GM21526 (cell line): ENCODE data around the gene IL36RN.

Source experiments
- ATAC-seq: cut with Tn5 transposase; IDR thresholded peaks from one replicate; pipeline ENCODE4 v1.9.1; 2021; ENCODE audit warnings: moderate library complexity; ENCODE audit not compliant: unreplicated experiment, low FRiP score

Gene IL36RN

DNA sequence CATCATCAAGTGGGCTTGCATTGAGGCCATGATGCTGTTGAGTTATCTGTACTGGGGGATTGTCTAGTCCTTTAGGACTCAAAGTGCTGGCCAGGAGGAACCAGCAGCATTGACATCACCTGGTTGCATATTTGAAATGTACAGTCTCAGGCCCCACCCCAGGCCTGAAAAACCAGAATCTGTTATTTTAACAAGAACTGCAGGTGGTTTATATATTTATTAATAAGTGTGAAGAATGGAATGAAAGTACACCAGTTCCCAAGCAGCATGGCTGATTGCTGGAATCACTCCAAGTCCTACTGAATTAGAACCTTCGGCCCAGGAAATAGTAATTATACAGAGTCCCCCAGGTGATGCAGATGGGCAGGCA, 11.6 kb downstream of the IL36RN start:
- ATAC-seq, result no peak

DNA sequence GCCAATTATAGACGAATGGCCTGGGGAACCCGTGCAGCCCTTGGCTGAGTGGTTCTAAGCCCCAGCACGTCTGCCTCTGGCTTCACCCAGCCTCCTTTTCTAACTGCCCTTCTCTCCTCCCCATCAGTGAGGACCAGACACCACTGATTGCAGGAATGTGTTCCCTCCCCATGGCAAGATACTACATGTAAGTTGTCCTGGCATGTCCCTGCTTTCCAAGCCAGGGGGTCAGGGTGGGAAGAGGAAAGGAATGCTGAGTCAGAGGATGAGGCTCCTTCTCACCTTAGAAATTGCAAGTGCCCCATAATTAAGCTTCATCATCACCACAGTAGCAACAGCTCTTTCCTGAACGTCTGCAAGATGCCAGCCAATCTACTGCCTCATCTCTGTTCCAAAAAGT, 13.6 kb downstream of the IL36RN start:
- no peak for ATAC-seq

GRCh38 chr2:113073325-113073834, 14.4 kb downstream of the IL36RN start:
- ATAC-seq, result no peak

GRCh38 chr2:113075030-113075429, 16.0 kb downstream of the IL36RN start:
- ATAC-seq, result no peak

GRCh38 chr2:113075600-113075999, 16.6 kb downstream of the IL36RN start:
- no peak for ATAC-seq

GRCh38 chr2:113076954-113077669, 18.1 kb downstream of the IL36RN start:
- no peak for ATAC-seq

DNA sequence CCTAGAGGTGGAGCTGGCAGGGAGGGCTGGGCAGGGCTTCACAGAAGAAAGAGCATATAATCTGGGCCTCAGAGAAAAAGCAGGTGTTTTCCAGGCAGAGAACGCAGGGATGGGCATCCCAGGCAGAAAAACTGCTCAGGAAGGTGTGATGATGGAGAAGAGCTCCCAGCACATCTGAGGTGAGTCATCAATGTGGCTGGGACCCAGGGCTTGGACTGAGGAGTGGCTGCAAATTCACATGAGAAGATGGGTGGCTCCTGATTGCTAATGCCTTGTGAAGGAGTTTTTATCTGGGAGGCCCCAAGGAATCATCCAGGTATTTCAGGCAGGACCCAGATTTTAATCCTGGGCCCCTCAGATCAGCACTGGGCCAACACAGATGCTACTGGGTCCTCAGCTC, 18.9 kb downstream of the IL36RN start:
- no peak for ATAC-seq

DNA sequence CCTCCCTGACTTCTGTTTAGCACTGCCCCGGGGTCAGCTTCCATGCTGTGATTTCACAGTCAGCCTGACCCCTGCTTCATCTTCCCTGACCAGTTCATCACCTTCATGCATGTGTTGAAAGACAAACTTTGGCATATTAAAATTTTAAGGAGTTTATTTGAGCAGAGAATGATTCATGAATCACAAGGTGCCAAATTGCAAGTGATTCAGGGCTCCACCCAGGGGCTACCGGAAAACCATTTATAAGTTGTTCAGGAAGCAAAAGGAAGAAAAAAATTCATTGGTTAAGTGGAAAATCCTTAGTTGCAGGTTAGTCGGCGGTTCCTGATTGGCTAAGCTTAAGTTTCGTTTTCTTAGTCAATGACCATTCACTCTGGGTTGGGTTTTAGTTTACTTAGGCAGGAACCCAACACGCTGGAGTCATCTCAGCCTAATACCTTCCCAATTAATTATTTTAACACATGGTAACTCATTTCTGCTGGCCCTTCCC, 19.4 kb downstream of the IL36RN start:
- ATAC-seq, result no peak

GRCh38 chr2:113079131-113079530, 20.1 kb downstream of the IL36RN start:
- no peak for ATAC-seq

GRCh38 chr2:113080134-113080533, 21.1 kb downstream of the IL36RN start:
- no peak for ATAC-seq

GRCh38 chr2:113081488-113082210, 22.7 kb downstream of the IL36RN start:
- no peak for ATAC-seq

- ATAC-seq, result no peak
Observed at GRCh38 chr2:113083296-113083695, 24.3 kb downstream of the IL36RN start.

DNA sequence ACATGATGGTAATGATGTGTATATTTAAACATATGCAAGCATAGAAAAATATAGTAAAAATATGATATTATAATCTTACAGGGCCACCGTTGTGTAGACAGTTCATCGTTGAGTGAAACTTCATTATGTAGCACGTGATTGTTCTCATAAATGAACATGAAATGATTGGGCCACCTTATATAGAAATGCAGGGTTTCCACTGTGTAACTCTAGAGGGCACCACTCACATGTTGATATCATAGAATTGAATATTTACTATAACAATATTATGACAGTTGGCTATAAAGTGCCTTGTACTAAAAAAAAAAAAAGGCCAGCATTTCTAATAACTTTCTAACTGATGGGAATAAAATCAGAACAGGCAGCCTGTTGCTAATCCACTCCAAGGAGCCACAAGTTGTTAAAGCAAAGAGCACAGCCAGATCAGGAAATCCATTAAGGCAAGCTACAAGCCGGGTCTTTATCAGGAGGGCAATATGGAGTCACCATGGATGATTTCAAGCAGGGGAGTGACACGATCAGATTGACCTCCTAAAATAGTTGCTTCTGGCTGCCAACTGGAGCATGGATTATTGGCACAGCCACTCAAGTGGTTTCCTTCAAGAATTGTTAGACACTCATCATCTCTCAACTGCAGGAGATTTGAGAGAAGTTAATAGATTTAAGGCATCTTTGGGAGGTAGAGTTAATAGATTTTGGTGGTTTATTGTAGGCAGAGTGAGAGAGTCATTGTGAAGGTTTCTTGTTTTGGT, 25.4 kb downstream of the IL36RN start:
- no peak for ATAC-seq

DNA sequence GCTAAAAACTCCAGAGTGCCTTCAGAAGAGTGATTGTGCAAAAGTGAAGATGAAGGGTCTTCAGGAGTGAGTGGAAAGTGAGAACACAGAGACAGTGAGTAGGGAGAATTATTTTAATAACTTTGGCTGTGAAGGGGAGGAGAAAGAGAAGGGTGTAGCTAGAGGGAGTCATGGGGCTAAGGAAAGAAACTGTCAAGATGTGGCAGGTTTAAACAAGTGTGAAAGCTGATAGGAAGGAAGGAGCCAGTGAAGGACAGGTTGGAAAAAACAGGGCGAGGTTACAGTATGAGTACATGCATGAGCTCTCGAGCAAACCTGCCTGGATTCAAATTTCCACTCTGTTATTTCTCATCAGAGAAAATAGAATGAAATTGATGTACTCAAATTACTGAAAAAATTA, 26.5 kb downstream of the IL36RN start:
- ATAC-seq, result no peak

DNA sequence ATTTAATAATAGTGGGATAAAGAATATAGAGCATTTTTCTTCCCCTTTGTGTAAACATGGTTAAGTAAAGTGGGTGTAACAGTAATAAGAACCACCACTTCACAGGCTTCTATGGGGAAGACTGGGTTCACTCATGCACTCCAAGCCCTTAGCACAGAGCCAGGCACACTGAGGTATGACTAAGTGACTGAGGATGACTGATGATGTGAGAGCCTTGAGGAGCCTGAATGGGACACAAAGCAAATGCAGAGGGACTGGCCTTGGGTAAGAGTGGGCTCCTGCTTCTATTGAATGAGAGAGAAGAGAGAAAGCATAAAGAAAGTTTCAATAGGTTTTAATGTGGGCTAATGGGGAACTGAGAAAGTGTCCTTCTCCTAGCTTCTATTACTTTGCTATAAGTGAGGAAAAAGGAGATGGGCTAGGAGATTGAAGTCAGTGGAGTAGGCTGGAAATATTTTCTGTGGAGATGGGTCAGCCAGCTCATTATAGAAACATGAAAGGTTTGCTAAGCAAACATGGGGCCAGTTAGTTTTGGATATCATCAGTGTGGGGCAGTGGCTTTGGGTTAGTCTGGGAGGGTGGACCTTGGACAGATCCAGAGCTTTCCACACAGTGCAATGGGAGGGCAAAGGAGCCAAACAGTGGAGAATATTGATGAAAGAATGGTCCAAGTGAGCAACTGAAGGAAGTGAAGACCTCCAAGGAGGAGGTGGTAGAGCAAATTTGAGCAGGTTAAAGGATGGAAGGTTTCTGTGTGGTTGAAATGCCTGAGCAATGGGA, 29.4 kb downstream of the IL36RN start:
- no peak for ATAC-seq

GRCh38 chr2:113089916-113090315, 30.9 kb downstream of the IL36RN start:
- no peak for ATAC-seq

GRCh38 chr2:113091231-113091896, 32.4 kb downstream of the IL36RN start:
- no peak for ATAC-seq

- no peak for ATAC-seq
Observed at GRCh38 chr2:113092864-113093612, 34.0 kb downstream of the IL36RN start.

GRCh38 chr2:113093613-113093977, 34.6 kb downstream of the IL36RN start:
- no peak for ATAC-seq
